Measurements from ENCODE around the gene AP4M1. TPM values are rescaled to one million over a fixed set of nuclear protein-coding genes. Genes with fewer than 3 reads are reported as not detected.

AP4M1 gene
- total and polyA plus RNA-seq, 9 of the 15 experiments (the other 6 are each of a cell fraction or from before 2014, with no cell fraction given): 1.3 to 30.9 (median 14.1) TPM

- CTCF ChIA-PET (ENCODE audit: low intra/inter-chr PET ratio): interaction anchor here (0.6 to 4.8 kb wide), 8 partner anchors 77 to 289 kb away, joined by 3 to 54 read pairs (median 4); no protein-coding TSS in a partner anchor
- Histone ChIP-seq H3K79me2 (ENCODE audit: control insufficient read depth, insufficient read depth, low read length) (peaks cover 3% of the 10 kb centered on the region; the same call in 2 of the 3 replicates), H2AFZ (ENCODE audit: low read depth, low read length) (0 out of 2 replicates have a peak overlapping the region, but pooled peaks have one; percentile 61), H3K9me1 (ENCODE audit: control insufficient read depth, insufficient read depth, low read length) (no peaks in the 10 kb centered on the region), H3K4me1 (replicated peaks in 1 of 2; ENCODE audit: control insufficient read depth in 2 of 2, insufficient read depth in 2 of 2, low read length in 2 of 2) (peaks cover 11 to 16% of the 10 kb centered on the region in 2 experiments), H3K36me3 (ENCODE audit: control insufficient read depth, insufficient read depth, low read length) (no peaks in the 10 kb centered on the region), H3K4me2 (ENCODE audit: insufficient read depth, low read length) (peak overlapping the region; percentile 47; the same call in 1 of the 2 replicates), H3K4me3 (no peak overlapping the region), H4K20me1 (replicated peaks; ENCODE audit: control insufficient read depth, insufficient read depth, low read length) (no peaks in the 10 kb centered on the region), H3K27ac (ENCODE audit: extremely low read depth, low read depth, low read length) (no peak overlapping the region), H3K9me3 (replicated peaks; ENCODE audit: control insufficient read depth, insufficient read depth, low read depth, low read length) (no peaks in the 10 kb centered on the region), H3K9ac (ENCODE audit: insufficient read depth in 1 of 2, low read depth in 2 of 2, low read length in 2 of 2) (no peak overlapping the region), H3K27me3 (ENCODE audit: control insufficient read depth in 2 of 2, insufficient read depth in 2 of 2, low read length in 2 of 2) (no peaks in the 10 kb centered on the region; a peak in 2 of 5 replicates)
- POLR2A ChIA-PET: interaction anchor here (0.7 to 3.8 kb wide), 7 partner anchors 10 to 297 kb away, joined by 3 to 13 read pairs (median 3); partner anchors contain the start of genes GPC2, LAMTOR4 and MEPCE
- DNase-seq (ENCODE audit: extremely low read depth in 1 of 4, low spot score in 3 of 4) (no peak), ATAC-seq (peak; percentile 1; the same call in 1 of the 3 replicates), FAIRE-seq (no peak)
- no TSS peak for BruUV-seq (replicated peaks)
- in situ Hi-C loops (cut with MboI) (loop anchor here (5.0 kb wide), 2 partner anchors 80 to 215 kb away; no protein-coding TSS in a partner anchor), intact Hi-C loops (cut with micrococcal nuclease) (loop anchor here (1.0 to 2.0 kb wide), 4 partner anchors 57 to 275 kb away; no protein-coding TSS in a partner anchor)
- 35% methylated on average over 7 of the region's 7 CpGs for WGBS (ENCODE audit: insufficient coverage, low coverage, missing lambda C conversion rate)
- no peak for TF ChIP-seq ARHGAP35 (IDR thresholded peaks at IDR 0.05; ENCODE audit: partially characterized antibody)
- no peak for TF ChIP-seq ARID4B (CRISPR knock-in tag; IDR thresholded peaks at IDR 0.05)
- TF ChIP-seq USF1 (CRISPR knock-in tag; IDR thresholded peaks at IDR 0.05): peak; percentile 32; the same call in 1 of the 2 replicates
- TF ChIP-seq GTF2F1 (IDR thresholded peaks at IDR 0.05; ENCODE audit: low read depth, low read length): no peak
- no peak for TF ChIP-seq ZNF589 (CRISPR knock-in tag; IDR thresholded peaks at IDR 0.05; ENCODE audit: low read depth)
- 0 out of 2 replicates have a peak, but pooled peaks have one; percentile 7 for TF ChIP-seq MECOM (CRISPR knock-in tag; IDR thresholded peaks at IDR 0.05)
- TF ChIP-seq CHD1 (IDR thresholded peaks at IDR 0.05; ENCODE audit: low read length): no peak
- TF ChIP-seq SRF (CRISPR knock-in tag; IDR thresholded peaks at IDR 0.05): no peak
- TF ChIP-seq TAF9B (IDR thresholded peaks at IDR 0.05; ENCODE audit: partially characterized antibody): no peak
- no peak for TF ChIP-seq SREBF1 (IDR thresholded peaks at IDR 0.05; ENCODE audit: borderline replicate concordance, low read depth, low read length)
- no peak for TF ChIP-seq ZFP30 (CRISPR knock-in tag; IDR thresholded peaks at IDR 0.05; ENCODE audit: borderline replicate concordance)
- no peak for TF ChIP-seq BMI1 (IDR thresholded peaks at IDR 0.05; ENCODE audit: low read length)
- no peak for TF ChIP-seq CSDE1 (IDR thresholded peaks at IDR 0.05)
- no peak for TF ChIP-seq HDAC1 (IDR thresholded peaks at IDR 0.05)
- TF ChIP-seq ZNF551 (CRISPR knock-in tag; IDR thresholded peaks at IDR 0.05): no peak
- TF ChIP-seq USF2 (CRISPR knock-in tag; IDR thresholded peaks at IDR 0.05): no peak
- TF ChIP-seq PHF20 (IDR thresholded peaks at IDR 0.05; ENCODE audit: partially characterized antibody): no peak
These were observed 30.7 kb downstream of the AP4M1 start for GRCh38 chr7:100132126-100132525.

Measured in K562 (cell line).